GM18508 (cell line): ENCODE results near the gene PSPC1.
"Not testable (repeated sequence)": the region's sequence is repeated elsewhere in the genome, so short reads cannot be mapped to it uniquely, and the experiment has no call there.

ENCODE experiments used
- ATAC-seq: cut with Tn5 transposase; IDR thresholded peaks from one replicate; pipeline ENCODE4 v1.9.1; 2021; ENCODE audit warnings: moderate number of reproducible peaks; ENCODE audit not compliant: insufficient read depth, unreplicated experiment

Gene PSPC1

GRCh38 chr13:19782727-19783682 lies at the start of gene PSPC1:
Gene PSPC1 (minus strand): TSS chr13:19782945. CDS start chr13:19782757, 188 bp downstream.
- ATAC-seq, result not testable (repeated sequence)

- no peak for ATAC-seq
Measured at GRCh38 chr13:19822673-19823072, 39.9 kb upstream of the PSPC1 start.

- no peak for ATAC-seq
Measured at GRCh38 chr13:19818223-19818842, 35.6 kb upstream of the PSPC1 start.

- no peak for ATAC-seq
Measured at GRCh38 chr13:19817510-19818158, 34.9 kb upstream of the PSPC1 start.

- ATAC-seq, result no peak
Measured at GRCh38 chr13:19817106-19817505, 34.4 kb upstream of the PSPC1 start.

DNA sequence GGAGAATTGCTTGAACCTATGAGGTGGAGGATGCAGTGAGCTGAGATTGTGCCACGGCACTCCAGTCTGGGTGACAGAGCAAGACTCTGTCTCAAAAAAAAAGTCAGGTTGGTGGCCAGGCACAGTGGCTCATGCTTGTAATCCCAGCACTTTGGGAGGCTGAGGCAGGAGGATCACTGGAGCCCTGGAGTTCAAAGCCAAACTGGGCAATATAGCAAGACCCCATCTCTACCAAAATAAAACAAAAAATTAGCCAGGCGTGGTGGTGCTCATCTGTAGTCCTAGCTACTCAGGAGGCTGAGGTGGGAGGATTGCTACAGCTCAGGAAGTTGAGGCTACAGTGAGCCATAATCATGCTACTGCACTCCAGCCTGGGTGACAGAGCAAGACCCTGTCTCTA lies 33.1 kb upstream of the PSPC1 start:
- not testable (repeated sequence) for ATAC-seq

GRCh38 chr13:19810996-19811881 lies 28.5 kb upstream of the PSPC1 start:
- no peak for ATAC-seq

- no peak for ATAC-seq
Measured at GRCh38 chr13:19810151-19810550, 27.4 kb upstream of the PSPC1 start.

GRCh38 chr13:19805765-19806164 lies 23.0 kb upstream of the PSPC1 start:
- ATAC-seq, result no peak

DNA sequence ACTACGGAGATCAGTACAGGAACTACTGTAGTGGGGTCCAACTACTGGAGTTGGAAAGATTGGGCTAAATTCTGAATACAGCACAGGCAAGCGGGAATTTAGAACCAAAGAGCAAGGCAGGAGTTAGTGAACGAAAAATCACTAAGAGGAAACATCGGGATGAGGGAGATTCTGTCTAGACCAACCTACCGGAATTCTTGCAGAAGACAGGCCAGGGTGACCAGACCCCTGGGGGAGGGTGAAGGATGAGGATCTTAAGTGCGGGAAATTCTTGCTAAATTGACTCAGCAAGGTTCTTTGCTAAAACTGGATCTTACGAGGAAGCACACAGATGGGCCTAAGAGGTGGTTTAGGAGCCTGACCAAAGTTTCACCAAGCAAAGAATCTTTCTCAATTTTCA lies 13.2 kb upstream of the PSPC1 start:
- ATAC-seq, result no peak

- ATAC-seq, result no peak
Measured at GRCh38 chr13:19794631-19795030, 11.9 kb upstream of the PSPC1 start.

GRCh38 chr13:19791953-19792537 lies 9.3 kb upstream of the PSPC1 start:
- ATAC-seq, result no peak

DNA sequence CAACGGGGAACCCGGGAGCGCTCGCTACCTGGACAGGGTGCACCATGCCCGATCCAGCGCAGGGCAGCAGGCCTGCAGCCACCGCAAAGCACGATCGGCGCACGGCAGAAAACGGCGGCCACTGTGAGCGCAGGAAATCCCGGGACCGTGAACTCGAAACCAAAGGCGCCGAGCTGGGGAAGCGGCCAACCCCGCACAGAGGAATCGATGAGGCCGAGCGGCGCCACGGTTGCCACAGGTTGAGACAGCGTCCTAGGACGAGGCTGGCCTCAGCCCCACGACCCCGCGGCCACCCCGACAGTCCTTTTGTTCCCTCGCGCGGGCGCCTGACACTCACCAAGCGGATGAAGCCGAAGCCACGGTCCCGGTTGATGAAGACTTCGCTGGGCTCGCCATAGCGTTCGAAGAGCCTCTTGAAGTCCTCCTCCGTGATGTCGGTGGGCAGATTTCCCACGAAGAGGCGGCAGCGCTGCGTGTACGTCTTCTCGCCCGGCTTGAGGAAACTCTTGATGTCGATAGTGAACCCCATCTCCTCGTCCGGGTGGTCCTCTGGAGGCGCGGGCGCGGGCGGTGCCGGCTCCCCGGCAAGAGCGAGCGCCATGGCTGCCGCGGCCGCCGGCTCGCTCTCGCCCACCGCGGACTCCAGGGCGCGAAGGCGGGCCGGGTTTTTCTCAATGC lies 557 bp downstream of the PSPC1 start:
- no peak for ATAC-seq

DNA sequence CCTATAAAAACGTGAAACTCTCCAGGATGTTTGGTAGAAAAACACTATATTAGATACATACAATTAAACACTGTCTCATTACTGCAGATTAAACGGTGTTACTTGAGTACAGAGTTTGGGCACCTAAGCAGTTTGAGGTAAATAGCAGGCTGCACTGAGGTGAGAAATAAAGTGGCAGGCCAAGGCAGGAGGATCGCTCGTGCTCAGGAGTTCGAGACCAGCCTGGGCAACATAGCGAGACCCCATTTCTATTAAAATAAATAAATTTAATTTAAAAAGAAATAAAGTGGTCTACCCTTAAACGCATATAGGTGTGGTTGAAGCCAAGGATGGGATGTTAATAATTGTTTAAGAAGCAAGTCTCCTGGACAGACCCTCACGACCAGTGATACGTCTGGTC lies 1.2 kb downstream of the PSPC1 start:
- no peak for ATAC-seq

DNA sequence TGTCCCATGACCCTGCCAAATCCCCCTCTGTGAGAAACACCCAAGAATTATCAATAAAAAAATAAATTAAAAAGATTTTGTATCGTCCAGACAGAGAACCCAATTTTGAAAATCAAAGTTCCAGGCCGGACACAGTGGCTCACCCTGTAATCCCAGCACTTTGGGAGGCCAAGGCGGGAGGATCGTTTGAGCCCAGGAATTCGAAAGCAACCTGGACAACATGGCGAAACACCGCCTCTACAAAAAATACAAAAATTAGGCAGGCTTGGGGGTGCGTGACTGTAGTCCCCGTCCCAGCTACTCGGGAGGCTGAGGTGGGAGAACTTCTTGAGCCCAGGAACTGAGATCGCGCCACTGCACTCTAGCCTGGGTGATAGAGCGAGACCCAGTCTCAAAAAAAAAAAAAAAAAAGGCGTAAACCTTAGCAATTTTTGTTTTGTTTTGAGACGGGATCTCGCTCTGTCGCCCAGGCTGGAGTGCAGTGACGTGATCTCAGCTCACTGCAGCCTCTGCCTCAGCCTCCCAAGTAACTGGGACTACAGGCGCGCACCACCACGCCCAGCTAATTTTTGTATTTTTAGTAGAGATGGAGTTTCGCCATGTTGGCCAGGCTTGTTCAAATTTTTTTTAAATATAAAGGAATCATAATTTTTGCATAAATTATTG lies 1.9 kb downstream of the PSPC1 start:
- not testable (repeated sequence) for ATAC-seq

GRCh38 chr13:19772306-19772705 lies 10.4 kb downstream of the PSPC1 start:
- no peak for ATAC-seq

DNA sequence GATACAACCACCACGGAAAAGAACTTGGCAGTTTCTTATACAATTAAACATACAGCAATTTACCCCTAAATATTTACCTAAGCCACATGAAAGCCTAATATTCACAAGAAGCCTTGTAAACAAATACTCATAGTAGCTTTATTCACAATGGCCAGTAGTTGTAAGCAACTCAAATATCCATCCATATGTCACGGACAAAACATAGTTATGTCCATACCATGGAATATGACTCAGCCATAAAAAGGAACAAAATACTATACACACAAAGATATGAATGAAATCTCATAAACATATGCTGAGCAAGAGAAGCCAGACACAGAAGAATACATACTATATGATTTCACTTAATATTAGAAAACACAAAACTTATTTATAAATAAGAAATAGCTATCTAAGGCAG lies 12.9 kb downstream of the PSPC1 start:
- ATAC-seq, result no peak

- no peak for ATAC-seq
Measured at GRCh38 chr13:19767966-19768365, 14.8 kb downstream of the PSPC1 start.

GRCh38 chr13:19766591-19766990 lies 16.2 kb downstream of the PSPC1 start:
- ATAC-seq, result no peak
